Kidney tubule cell (primary cell): ENCODE results near the gene GRK5.

Experiments
- DNase-seq: peaks from one replicate; pipeline ENCODE4 v3.0.0-alpha.2; 2018; ENCODE audit warnings: low spot score

The GRK5 gene

GRCh38 chr10:119301397-119301796 lies 94.0 kb downstream of the GRK5 start:
- DNase-seq: no peak

- DNase-seq: no peak
Measured at GRCh38 chr10:119302172-119302571, 94.8 kb downstream of the GRK5 start.

GRCh38 chr10:119302591-119303253 lies 95.4 kb downstream of the GRK5 start:
- no peak for DNase-seq

- peak; percentile 11 for DNase-seq
Measured at GRCh38 chr10:119303886-119304285, 96.5 kb downstream of the GRK5 start.

GRCh38 chr10:119304541-119304940 lies 97.2 kb downstream of the GRK5 start:
- no peak for DNase-seq

- DNase-seq: peak; percentile 99
Measured at GRCh38 chr10:119305860-119306513, 98.6 kb downstream of the GRK5 start.

- DNase-seq: peak; percentile 28
Measured at GRCh38 chr10:119306514-119306951, 99.2 kb downstream of the GRK5 start.

- DNase-seq: peak; percentile 70
Measured at GRCh38 chr10:119306986-119307392, 99.6 kb downstream of the GRK5 start.

GRCh38 chr10:119308089-119308488 lies 100.7 kb downstream of the GRK5 start:
- DNase-seq: no peak

GRCh38 chr10:119308551-119309422 lies 101.4 kb downstream of the GRK5 start:
- DNase-seq: no peak

GRCh38 chr10:119309423-119309770 lies 102.0 kb downstream of the GRK5 start:
- DNase-seq: no peak

- DNase-seq: no peak
Measured at GRCh38 chr10:119310806-119311205, 103.4 kb downstream of the GRK5 start.

- no peak for DNase-seq
Measured at GRCh38 chr10:119312241-119312640, 104.9 kb downstream of the GRK5 start.

GRCh38 chr10:119313024-119313423 lies 105.7 kb downstream of the GRK5 start:
- DNase-seq: no peak

GRCh38 chr10:119313644-119314043 lies 106.3 kb downstream of the GRK5 start:
- no peak for DNase-seq

GRCh38 chr10:119314061-119314460 lies 106.7 kb downstream of the GRK5 start:
- DNase-seq: no peak

- DNase-seq: no peak
Measured at GRCh38 chr10:119314486-119314885, 107.1 kb downstream of the GRK5 start.

- peak; percentile 79 for DNase-seq
Measured at GRCh38 chr10:119315128-119316001, 108.0 kb downstream of the GRK5 start.

- DNase-seq: no peak
Measured at GRCh38 chr10:119316002-119316358, 108.6 kb downstream of the GRK5 start.

GRCh38 chr10:119316729-119317097 lies 109.3 kb downstream of the GRK5 start:
- peak; percentile 78 for DNase-seq

GRCh38 chr10:119318411-119319160 lies 111.2 kb downstream of the GRK5 start:
- DNase-seq: no peak
